Left ventricle myocardium inferior (tissue), 1 donor: ENCODE results near the gene TEX53. TPM values are rescaled to one million over a fixed set of nuclear protein-coding genes. Genes with fewer than 3 reads are reported as not detected.

Experiments
- DNase-seq: peaks from one replicate; pipeline ENCODE4 v3.0.0-alpha.2; 2020
- H3K27ac ChIP-seq: fragments of 200-600 bp; replicated peaks from 2 replicates; pipeline ENCODE4 v1.8.0; 2021
- H3K27me3 ChIP-seq: fragments of 200-600 bp; 2 replicates; pipeline ENCODE4 v1.8.0; 2021; ENCODE audit warnings: low read depth
- H3K36me3 ChIP-seq: fragments of 200-600 bp; 2 replicates; pipeline ENCODE4 v1.8.0; 2021
- H3K4me1 ChIP-seq: fragments of 200-600 bp; 2 replicates; pipeline ENCODE4 v1.8.0; 2021
- H3K4me3 ChIP-seq: fragments of 200-600 bp; 2 replicates; pipeline ENCODE4 v1.8.0; 2021; ENCODE audit warnings: mild to moderate bottlenecking, moderate library complexity
- H3K9me3 ChIP-seq: fragments of 200-600 bp; replicated peaks from 2 replicates; pipeline ENCODE4 v1.8.0; 2021
- intact Hi-C: fragments of 100-400 bp; cut with micrococcal nuclease; formaldehyde crosslinking; loops from one replicate; pipeline ENCODE4 v1.11.0; 2022
- total RNA-seq: library from RNA; stranded (reverse); fragmentation: NEBNext Ultra II Directional; extraction: Animal tissue kit (Norgen Biotek cat#: 25700); gene quantifications from one replicate; pipeline ENCODE4 v1.2.1, GENCODE V29; 2021
- TF ChIP-seq, protein P1 (sequence below): fragments of 200-600 bp; IDR thresholded peaks from 2 replicates; pipeline ENCODE4 v1.8.0; 2021; ENCODE audit warnings: antibody characterized with exemption, mild to moderate bottlenecking, borderline replicate concordance
- donor health status: DM: no; HTN: yes; CAD: no; lungs with severe emphysema.

The TEX53 gene
- total RNA-seq, 1 donor from 2014 or later: not detected

DNA sequence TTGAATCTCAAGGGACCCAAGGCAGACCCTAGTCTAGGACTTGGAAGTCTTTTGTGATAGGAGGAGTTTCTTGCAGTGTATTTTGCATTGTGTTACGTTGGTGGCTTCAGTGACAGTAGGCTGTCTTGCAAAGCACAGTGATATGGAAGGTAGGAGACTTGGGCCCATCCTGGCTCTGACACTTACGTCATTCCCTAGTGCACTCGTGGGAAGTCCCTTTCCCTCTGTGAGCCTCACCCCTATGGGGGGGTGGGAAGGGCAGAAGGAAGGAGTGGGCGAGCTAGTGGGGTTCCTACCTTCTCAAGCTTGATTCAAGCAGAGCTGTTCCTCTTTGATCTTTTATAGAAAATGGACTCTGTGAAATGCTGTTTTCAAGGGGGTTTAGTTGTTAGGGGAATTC is 9.2 kb upstream of the TEX53 start:
- intact Hi-C loops: no loop called here
- H3K4me3 ChIP-seq: no peak overlapping the region
- TF ChIP-seq, protein P1, sequence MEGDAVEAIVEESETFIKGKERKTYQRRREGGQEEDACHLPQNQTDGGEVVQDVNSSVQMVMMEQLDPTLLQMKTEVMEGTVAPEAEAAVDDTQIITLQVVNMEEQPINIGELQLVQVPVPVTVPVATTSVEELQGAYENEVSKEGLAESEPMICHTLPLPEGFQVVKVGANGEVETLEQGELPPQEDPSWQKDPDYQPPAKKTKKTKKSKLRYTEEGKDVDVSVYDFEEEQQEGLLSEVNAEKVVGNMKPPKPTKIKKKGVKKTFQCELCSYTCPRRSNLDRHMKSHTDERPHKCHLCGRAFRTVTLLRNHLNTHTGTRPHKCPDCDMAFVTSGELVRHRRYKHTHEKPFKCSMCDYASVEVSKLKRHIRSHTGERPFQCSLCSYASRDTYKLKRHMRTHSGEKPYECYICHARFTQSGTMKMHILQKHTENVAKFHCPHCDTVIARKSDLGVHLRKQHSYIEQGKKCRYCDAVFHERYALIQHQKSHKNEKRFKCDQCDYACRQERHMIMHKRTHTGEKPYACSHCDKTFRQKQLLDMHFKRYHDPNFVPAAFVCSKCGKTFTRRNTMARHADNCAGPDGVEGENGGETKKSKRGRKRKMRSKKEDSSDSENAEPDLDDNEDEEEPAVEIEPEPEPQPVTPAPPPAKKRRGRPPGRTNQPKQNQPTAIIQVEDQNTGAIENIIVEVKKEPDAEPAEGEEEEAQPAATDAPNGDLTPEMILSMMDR: no peak
- no peak overlapping the region for H3K27ac ChIP-seq
- no peaks in the 10 kb centered on the region for H3K36me3 ChIP-seq
- DNase-seq: no peak
- H3K27me3 ChIP-seq: peaks cover 90% of the 10 kb centered on the region
- no peaks in the 10 kb centered on the region for H3K4me1 ChIP-seq
- peaks cover 6% of the 10 kb centered on the region for H3K9me3 ChIP-seq

DNA sequence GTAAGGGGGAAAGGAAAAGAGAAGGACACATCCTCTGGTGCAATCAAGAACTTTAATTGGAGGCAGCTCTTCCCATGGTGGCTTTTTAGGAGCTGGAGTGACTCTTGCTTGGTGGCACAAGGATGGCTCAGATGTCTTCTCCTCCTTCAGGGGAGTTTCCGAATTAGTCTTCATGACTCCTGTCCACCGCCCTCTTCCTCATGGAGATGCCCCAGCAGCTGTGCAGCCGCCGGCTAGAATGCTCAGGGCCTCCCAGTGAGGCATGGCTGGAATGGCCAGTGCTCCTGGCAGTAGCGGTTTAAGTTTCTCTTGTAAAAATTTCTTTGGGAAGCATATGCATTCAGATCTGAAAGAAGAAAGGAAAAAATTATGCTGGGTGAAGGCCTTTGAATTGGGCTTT is 8.8 kb upstream of the TEX53 start:
- intact Hi-C loops: no loop called here

DNA sequence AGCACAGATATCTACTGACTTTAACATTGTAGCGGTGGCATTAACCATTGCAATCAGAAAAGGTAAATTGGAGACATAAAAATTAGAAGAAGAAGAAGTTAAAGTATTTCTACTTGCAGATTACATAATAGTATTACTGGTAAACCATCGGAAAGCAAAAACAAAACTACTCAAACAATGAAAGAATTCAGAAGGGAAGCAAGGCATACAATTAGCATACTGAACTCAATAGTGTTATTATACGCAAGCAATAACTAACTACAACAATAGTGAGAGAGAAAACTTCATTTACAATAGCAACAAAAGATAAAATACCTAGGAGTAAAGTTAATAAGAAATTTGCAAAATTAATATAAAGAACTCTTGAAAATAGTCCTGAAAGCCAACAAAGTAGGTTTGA is 6.6 kb upstream of the TEX53 start:
- no peaks in the 10 kb centered on the region for H3K36me3 ChIP-seq
- H3K4me3 ChIP-seq: no peak overlapping the region
- DNase-seq: no peak
- H3K27me3 ChIP-seq: peaks cover 85% of the 10 kb centered on the region
- TF ChIP-seq, protein P1: no peak
- no peaks in the 10 kb centered on the region for H3K4me1 ChIP-seq
- no peak overlapping the region for H3K27ac ChIP-seq
- intact Hi-C loops: no loop called here
- H3K9me3 ChIP-seq: no peaks in the 10 kb centered on the region

More for the DNA sequence above, 8.8 kb upstream of the TEX53 start:
- H3K27ac ChIP-seq: no peak overlapping the region
- H3K4me3 ChIP-seq: no peak overlapping the region
- peaks cover 91% of the 10 kb centered on the region for H3K27me3 ChIP-seq
- no peak for DNase-seq
- no peaks in the 10 kb centered on the region for H3K4me1 ChIP-seq
- TF ChIP-seq, protein P1: no peak
- H3K36me3 ChIP-seq: no peaks in the 10 kb centered on the region
- peaks cover 6% of the 10 kb centered on the region for H3K9me3 ChIP-seq

DNA sequence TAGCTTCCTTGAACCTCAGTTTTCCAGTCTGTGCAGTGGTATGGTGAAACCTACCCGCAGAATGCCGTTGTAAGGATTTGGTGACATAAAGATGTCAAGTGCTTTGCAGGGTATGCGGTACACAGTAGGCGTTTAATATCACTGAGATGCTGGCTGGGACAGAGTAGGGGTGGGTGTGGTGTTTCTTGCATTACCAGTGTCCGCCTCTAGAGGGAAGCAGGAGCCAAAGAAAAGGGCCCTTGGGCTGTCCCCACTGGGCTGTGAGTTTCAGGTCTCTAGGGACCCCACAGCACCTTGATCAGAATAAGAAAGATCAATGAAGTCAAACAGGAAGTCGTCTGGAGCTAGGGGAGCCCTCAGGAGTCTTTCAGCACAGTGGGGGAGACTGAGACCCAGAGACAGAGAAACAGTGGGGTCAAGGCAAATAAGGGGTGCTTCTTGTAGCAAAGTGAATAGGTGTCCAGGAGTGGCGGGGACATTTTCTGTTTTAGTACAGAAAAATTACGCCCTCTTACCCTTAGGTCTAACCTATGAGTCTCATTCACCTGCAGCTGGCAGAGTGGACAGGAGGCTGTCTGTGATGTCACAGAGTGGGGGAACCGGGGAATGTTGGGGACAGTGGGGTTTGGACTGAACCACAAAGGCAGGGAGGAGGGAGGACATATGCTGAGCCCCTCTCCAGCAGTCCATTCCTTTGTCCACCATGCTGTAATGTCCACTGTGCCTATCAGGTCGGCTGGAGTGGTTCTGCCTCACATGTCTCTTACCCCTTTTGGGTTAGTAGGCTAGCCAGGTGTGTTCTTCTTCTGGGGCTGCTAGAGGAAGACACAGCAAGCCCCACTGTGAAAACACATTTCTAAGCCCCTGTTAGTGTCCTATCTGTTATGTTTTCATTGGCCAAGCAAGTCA is 4.7 kb upstream of the TEX53 start:
- TF ChIP-seq, protein P1: peak; percentile 83
- Histone ChIP-seq H3K27me3 (peaks cover 69% of the 10 kb centered on the region), H3K4me3 (no peak overlapping the region), H3K36me3 (no peaks in the 10 kb centered on the region), H3K9me3 (no peaks in the 10 kb centered on the region), H3K27ac (no peak overlapping the region), H3K4me1 (no peaks in the 10 kb centered on the region)
- no peak for DNase-seq
- intact Hi-C loops: no loop called here

DNA sequence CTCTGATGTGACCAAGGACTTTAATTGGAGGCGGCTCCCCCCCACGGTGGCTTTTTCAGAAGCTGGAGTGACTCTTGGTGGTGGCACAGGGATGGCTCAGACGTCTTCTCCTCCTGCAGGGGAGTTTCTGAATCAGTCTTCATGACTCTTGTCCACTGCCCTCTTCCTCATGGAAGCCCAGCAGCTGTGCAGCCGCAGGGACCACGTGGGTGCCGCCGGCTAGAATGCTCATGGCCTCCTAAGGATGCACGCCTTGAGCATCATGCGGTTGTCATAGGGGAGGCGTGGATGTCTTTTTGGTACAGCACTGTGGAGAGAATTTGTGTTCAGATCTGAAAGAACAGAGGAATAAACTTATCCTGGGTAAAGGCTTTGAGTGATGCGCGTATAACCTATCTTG is 1.3 kb downstream of the TEX53 start:
- H3K9me3 ChIP-seq: no peaks in the 10 kb centered on the region
- peaks cover 14% of the 10 kb centered on the region for H3K27me3 ChIP-seq
- TF ChIP-seq, protein P1: no peak
- H3K27ac ChIP-seq: no peak overlapping the region
- DNase-seq: no peak
- H3K4me3 ChIP-seq: no peak overlapping the region
- H3K36me3 ChIP-seq: no peaks in the 10 kb centered on the region
- no peaks in the 10 kb centered on the region for H3K4me1 ChIP-seq
- intact Hi-C loops: loop anchor here (10.0 kb wide), 1 partner anchor 172 kb away; no protein-coding TSS in a partner anchor
